SK-N-MC (cell line): ENCODE results near the gene ATP2B1.

ENCODE experiments used
- EZH2 ChIP-seq: fragments of 200-600 bp; sonication (generic); IDR thresholded peaks from one replicate; pipeline ENCODE4 v1.6.1; 2017; ENCODE audit warnings: antibody characterized with exemption
- FOXP2 ChIP-seq: optimal IDR thresholded peaks from 2 replicates; pipeline ENCODE3; 2011; ENCODE audit warnings: mild to moderate bottlenecking, moderate library complexity; ENCODE audit not compliant: insufficient read depth; ENCODE audit errors: extremely low read length, control extremely low read depth
- POLR2AphosphoS5 ChIP-seq: IDR thresholded peaks from 2 replicates; pipeline ENCODE4 v1.6.1; 2012; ENCODE audit warnings: mild to moderate bottlenecking, low read depth, low read length, borderline replicate concordance

DNA sequence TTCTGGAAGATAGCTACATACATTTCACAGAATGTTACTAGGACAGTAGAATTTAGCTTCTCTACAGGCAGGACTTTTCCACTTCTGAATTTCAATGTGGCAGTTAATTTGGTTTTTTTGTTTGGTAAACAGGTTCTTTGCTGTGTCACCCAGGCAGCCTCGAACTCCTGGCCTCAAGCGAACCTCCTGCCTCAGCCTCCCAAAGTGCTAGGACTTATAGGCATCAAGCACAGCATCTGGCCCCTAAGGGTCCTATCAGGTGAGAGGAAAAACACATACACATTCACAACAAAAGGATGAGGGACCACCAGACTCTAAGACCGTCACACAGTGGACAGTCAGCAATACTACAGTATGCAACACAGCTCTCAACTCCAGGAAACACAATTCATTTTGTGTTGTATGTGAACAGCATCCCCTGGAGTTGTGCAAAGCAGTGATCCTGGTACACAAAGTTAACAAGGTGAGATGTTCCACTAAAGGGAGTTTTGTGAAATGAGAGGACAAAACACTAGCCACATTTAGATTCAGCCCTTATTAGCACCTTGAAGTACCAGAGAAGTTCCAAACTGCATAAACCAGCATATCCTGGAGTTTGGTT, 6.9 kb downstream of the ATP2B1 start:
- TF ChIP-seq POLR2AphosphoS5 (no peak), EZH2 (no peak), FOXP2 (no peak)
